Transverse colon (tissue), 4 donors: ENCODE measurements around the gene DCLK2. TPM values are rescaled to one million over a fixed set of nuclear protein-coding genes. Genes with fewer than 3 reads are reported as not detected.
A peak's percentile ranks its signal among the peaks of the same experiment; 100 is the strongest.

Experiments used
- DNase-seq: peaks from one replicate; pipeline ENCODE4 v3.0.0-alpha.2; 2019
- H3K27ac ChIP-seq, 4 donors: fragments of 200-600 bp; sonication (generic); 2 replicates each; pipeline ENCODE4 v1.5.1; 2016 to 2018; ENCODE audit warnings: inconsistent platforms in 4 of 4
- H3K27me3 ChIP-seq: fragments of 200-600 bp; sonication (generic); 2 replicates; pipeline ENCODE4 v1.5.1; 2017; ENCODE audit warnings: inconsistent platforms
- H3K36me3 ChIP-seq, 4 donors: fragments of 200-600 bp; sonication (generic); 2 replicates each; pipeline ENCODE4 v1.5.1; 2017 to 2019; ENCODE audit warnings: inconsistent platforms in 4 of 4
- H3K4me1 ChIP-seq, 4 donors: fragments of 200-600 bp; sonication (generic); 2 replicates each; pipeline ENCODE4 v1.5.1; 2017 to 2020; ENCODE audit warnings: inconsistent platforms in 4 of 4
- H3K4me3 ChIP-seq, 4 donors: fragments of 200-600 bp; sonication (generic); 1 replicate in 1 of 4; 2 replicates in 3 of 4; pipeline versions ENCODE4 v1.5.1 to v1.6.1; 2017 to 2019; ENCODE audit warnings: inconsistent platforms in 4 of 4
- H3K9me3 ChIP-seq, 2 donors: fragments of 200-600 bp; sonication (generic); 2 replicates each; pipeline ENCODE4 v1.5.1; 2017 to 2019; ENCODE audit warnings: inconsistent platforms in 2 of 2
- CTCF ChIP-seq, 5 experiments: fragments of 200-600 bp in 3 of 5; fragments of 450-650 bp in 2 of 5; sonication (generic) in 3 of 5; IDR thresholded peaks; 1 replicate in 2 of 5; 2 replicates in 3 of 5; pipeline ENCODE4 v1.5.1; 2016 to 2017; ENCODE audit warnings: antibody characterized with exemption in 5 of 5, inconsistent platforms in 3 of 5, mild to moderate bottlenecking in 2 of 5, moderate library complexity in 1 of 5
- EP300 ChIP-seq: sonication (generic); formaldehyde crosslinking; IDR thresholded peaks from one replicate; pipeline ENCODE4 v1.6.1; 2017; ENCODE audit warnings: antibody characterized with exemption, low read depth
- POLR2A ChIP-seq: fragments of 450-650 bp; IDR thresholded peaks from one replicate; pipeline ENCODE4 v1.6.1; 2016; ENCODE audit warnings: antibody characterized with exemption, mild to moderate bottlenecking, moderate library complexity
- POLR2AphosphoS5 ChIP-seq, 3 donors: sonication (generic); formaldehyde crosslinking; IDR thresholded peaks; one replicate each; pipeline ENCODE4 v1.6.1; 2016; ENCODE audit warnings: antibody characterized with exemption in 3 of 3
- WGBS, 2 donors: methylation state at CpG; one replicate each; pipeline ENCODE4 v1.1.5; 2018; ENCODE audit warnings: low coverage in 1 of 2; 5-methylcytosine and 5-hydroxymethylcytosine counted together
- in situ Hi-C, 4 donors: fragments of 200-750 bp; cut with MboI; loops; one replicate each; pipeline versions ENCODE4 v1.15.0 to v1.15.1; 2017; ENCODE audit warnings: low sequenced_read_pairs in 3 of 4, low pct_ligation_motif_present in 1 of 4, low pct_unique_long_range_greater_than_20kb in 1 of 4
- intact Hi-C: fragments of 100-400 bp; cut with DNase I; formaldehyde crosslinking; loops from one replicate; pipeline ENCODE4 v1.15.1; 2023; ENCODE audit warnings: low total_unique reads
- total RNA-seq, 4 donors: library from RNA; depleted of rRNA; stranded (reverse); fragments of >200 nt; gene quantifications; one replicate each; pipeline ENCODE4 v1.1.0, GENCODE V29; 2016

DCLK2 gene
- total RNA-seq, 4 donors from 2014 or later: 3.3 to 19.5 (median 7.5) TPM

- Histone ChIP-seq H3K4me1 (peaks cover 0 to 14% (median 2%) of the 10 kb centered on the region in 4 donors), H3K27me3 (no peaks in the 10 kb centered on the region), H3K9me3 (no peaks in the 10 kb centered on the region), H3K36me3 (no peaks in the 10 kb centered on the region), H3K27ac (peak overlapping the region; percentile 56 to 66 (median 64)), H3K4me3 (no peak overlapping the region)
- TF ChIP-seq POLR2AphosphoS5 (IDR thresholded peaks at IDR 0.05) (no peak), POLR2A (no peak), CTCF (IDR thresholded peaks at IDR 0.05) (no peak), EP300 (no peak)
- no peak for DNase-seq
- in situ Hi-C loops: no loop called here
- intact Hi-C loops: loop anchor here (5.0 kb wide), 1 partner anchor 88 kb away; no protein-coding TSS in a partner anchor
- WGBS, 2 donors: 82 to 85% methylated on average over 1 to 5 of the region's 5 CpGs
These were observed 157.1 kb downstream of the DCLK2 start for GRCh38 chr4:150235317-150235716.

- TF ChIP-seq POLR2AphosphoS5 (IDR thresholded peaks at IDR 0.05) (no peak), CTCF (IDR thresholded peaks at IDR 0.05) (no peak), POLR2A (no peak), EP300 (no peak)
- 60 to 67% methylated on average over 5 to 6 of the region's 6 CpGs for WGBS, 2 donors
- intact Hi-C loops (loop anchor here (5.0 kb wide), 1 partner anchor 89 kb away; no protein-coding TSS in a partner anchor), in situ Hi-C loops (no loop called here)
- Histone ChIP-seq H3K27me3 (no peaks in the 10 kb centered on the region), H3K27ac (peak overlapping the region; percentile 56 to 66 (median 64)), H3K4me3 (no peak overlapping the region), H3K36me3 (no peaks in the 10 kb centered on the region), H3K9me3 (no peaks in the 10 kb centered on the region), H3K4me1 (peaks cover 0 to 14% (median 2%) of the 10 kb centered on the region in 4 donors)
- DNase-seq: no peak
These were observed 157.6 kb downstream of the DCLK2 start for GRCh38 chr4:150235808-150236271.

- H3K27me3 ChIP-seq: no peaks in the 10 kb centered on the region
- TF ChIP-seq EP300 (no peak), POLR2AphosphoS5 (IDR thresholded peaks at IDR 0.05) (no peak), CTCF (IDR thresholded peaks at IDR 0.05) (no peak), POLR2A (no peak)
- no peak for DNase-seq
- peaks cover 0 to 14% (median 2%) of the 10 kb centered on the region in 4 donors for H3K4me1 ChIP-seq
- intact Hi-C loops (loop anchor here (5.0 kb wide), 1 partner anchor 89 kb away; no protein-coding TSS in a partner anchor), in situ Hi-C loops (no loop called here)
- peak overlapping the region; percentile 56 to 66 (median 64) for H3K27ac ChIP-seq
- H3K4me3 ChIP-seq: no peak overlapping the region
- no peaks in the 10 kb centered on the region for H3K36me3 ChIP-seq
- H3K9me3 ChIP-seq: no peaks in the 10 kb centered on the region
These were observed 158.4 kb downstream of the DCLK2 start for GRCh38 chr4:150236626-150237025.

- Histone ChIP-seq H3K27ac (peak overlapping the region in 3 of 4 donors; percentile 21 to 66 (median 65)), H3K27me3 (no peaks in the 10 kb centered on the region), H3K4me3 (no peak overlapping the region), H3K4me1 (peaks cover 0 to 14% (median 2%) of the 10 kb centered on the region in 4 donors), H3K36me3 (no peaks in the 10 kb centered on the region), H3K9me3 (no peaks in the 10 kb centered on the region)
- intact Hi-C loops (loop anchor here (5.0 kb wide), 1 partner anchor 90 kb away; no protein-coding TSS in a partner anchor), in situ Hi-C loops (no loop called here)
- TF ChIP-seq POLR2AphosphoS5 (IDR thresholded peaks at IDR 0.05) (no peak), POLR2A (no peak), CTCF (IDR thresholded peaks at IDR 0.05) (no peak), EP300 (no peak)
- DNase-seq: no peak
- 65 to 66% methylated on average over 6 of the region's 6 CpGs for WGBS, 2 donors
These were observed 159.0 kb downstream of the DCLK2 start for GRCh38 chr4:150237110-150237872.
